K562 (cell line): ENCODE measurements around the gene LIF. TPM values are rescaled to one million over a fixed set of nuclear protein-coding genes. Genes with fewer than 3 reads are reported as not detected.

Experiments
- ATAC-seq: fragments of 200-7000 bp; cut with Tn5 transposase; 3 replicates; pipeline ENCODE4 v1.9.1; 2020; ENCODE audit warnings: moderate library complexity
- BruUV-seq: library from RNA; stranded (reverse); fragments of 400-500 nt; replicated peaks from 2 replicates; lab custom pipeline; 2021; lab: Mats Ljungman, UMichigan
- CTCF ChIA-PET: fragments of 300-600 bp; formaldehyde crosslinking; extraction: SDS; loops from one replicate; lab custom pipeline; 2021; ENCODE audit warnings: low intra/inter-chr PET ratio; lab: Yijun Ruan, JAX
- POLR2A ChIA-PET: fragments of 300-600, 350-650 bp; sonication (Branson Sonifier 250); formaldehyde crosslinking; extraction: SDS; loops from one replicate; lab custom pipeline; 2021; ENCODE audit warnings: antibody characterized with exemption, inconsistent platforms; lab: Yijun Ruan, JAX
- DNase-seq, 4 experiments: peaks; one replicate each; pipeline versions ENCODE4 v3.0.0 to v3.0.0-alpha.2; 2011 to 2018; ENCODE audit warnings: low spot score in 3 of 4, mixed read lengths in 3 of 4; ENCODE audit errors: extremely low read depth in 1 of 4
- FAIRE-seq: peaks from 2 replicates; lab custom pipeline; 2011; peaks lifted over from hg19 to GRCh38; lab: Jason Lieb, UNC
- H2AFZ ChIP-seq: 2 replicates; pipeline ENCODE4 v1.6.0; 2011; ENCODE audit warnings: low read depth, low read length, control low read depth, inconsistent platforms
- H3K27ac ChIP-seq: fragments of 200-600 bp; 3 replicates; pipeline ENCODE4 v1.8.0; 2011; ENCODE audit warnings: low read depth, mild to moderate bottlenecking, control low read depth, inconsistent platforms, low read length, moderate library complexity, mixed read lengths; ENCODE audit errors: extremely low read depth
- H3K27me3 ChIP-seq, 2 experiments: fragments of 300-600 bp in 1 of 2; 2 replicates in 1 of 2; 3 replicates in 1 of 2; pipeline versions ENCODE4 v1.6.0 to v1.8.0; 2011; ENCODE audit warnings: inconsistent platforms in 2 of 2, low read length in 2 of 2, mild to moderate bottlenecking in 1 of 2, mixed read lengths in 1 of 2, moderate library complexity in 1 of 2; ENCODE audit not compliant: control insufficient read depth in 2 of 2, insufficient read depth in 2 of 2
- H3K36me3 ChIP-seq: fragments of 300-600 bp; 3 replicates; pipeline ENCODE4 v1.8.0; 2011; ENCODE audit warnings: mild to moderate bottlenecking, low read length, inconsistent platforms; ENCODE audit not compliant: control insufficient read depth, insufficient read depth
- H3K4me1 ChIP-seq, 2 experiments: fragments of 200-600 bp in 1 of 2; replicated peaks in 1 of 2; 2 replicates in 1 of 2; 3 replicates in 1 of 2; pipeline versions ENCODE4 v1.5.1 to v1.8.0; 2011; ENCODE audit warnings: inconsistent platforms in 2 of 2, low read length in 2 of 2, mild to moderate bottlenecking in 1 of 2, mixed read lengths in 1 of 2, moderate library complexity in 1 of 2; ENCODE audit not compliant: control insufficient read depth in 2 of 2, insufficient read depth in 2 of 2
- H3K4me2 ChIP-seq: 2 replicates; pipeline ENCODE4 v1.6.1; 2011; ENCODE audit warnings: low read length, control low read depth, inconsistent platforms, mixed read lengths; ENCODE audit not compliant: insufficient read depth
- H3K4me3 ChIP-seq: fragments of 200-600 bp; sonication (generic), shearing (Covaris generic); 2 replicates; pipeline ENCODE4 v1.5.1; 2016; ENCODE audit warnings: control low read depth, inconsistent platforms
- H3K79me2 ChIP-seq: fragments of 200-600 bp; 3 replicates; pipeline ENCODE4 v1.8.0; 2011; ENCODE audit warnings: low read length, inconsistent platforms; ENCODE audit not compliant: control insufficient read depth, insufficient read depth
- H3K9ac ChIP-seq, 2 experiments: 2 replicates each; pipeline versions ENCODE4 v1.6.0 to v1.6.1; 2011; ENCODE audit warnings: low read depth in 2 of 2, low read length in 2 of 2, control low read depth in 1 of 2, inconsistent platforms in 1 of 2, mild to moderate bottlenecking in 1 of 2, mixed read lengths in 1 of 2; ENCODE audit not compliant: insufficient read depth in 1 of 2
- H3K9me1 ChIP-seq: one replicate; pipeline ENCODE4 v1.6.0; 2011; ENCODE audit warnings: inconsistent platforms, mild to moderate bottlenecking, low read length, moderate library complexity; ENCODE audit not compliant: control insufficient read depth, insufficient read depth
- H3K9me3 ChIP-seq: replicated peaks from 2 replicates; pipeline ENCODE4 v1.5.1; 2011; ENCODE audit warnings: low read depth, low read length, inconsistent platforms; ENCODE audit not compliant: control insufficient read depth, insufficient read depth
- H4K20me1 ChIP-seq: replicated peaks from 2 replicates; pipeline ENCODE4 v1.6.1; 2011; ENCODE audit warnings: low read length, inconsistent platforms, mixed read lengths; ENCODE audit not compliant: control insufficient read depth, insufficient read depth
- CBFA2T3 ChIP-seq: fragments of 450-650 bp; IDR thresholded peaks from 2 replicates; pipeline ENCODE4 v1.6.1; 2017
- CREB3L1 ChIP-seq: fragments of 450-650 bp; IDR thresholded peaks from 2 replicates; pipeline ENCODE4 v1.6.1; 2014; ENCODE audit warnings: low read depth, mild to moderate bottlenecking, moderate library complexity, borderline replicate concordance
- EP400 ChIP-seq: fragments of 450-650 bp; IDR thresholded peaks from 2 replicates; pipeline ENCODE4 v1.6.1; 2017; ENCODE audit warnings: antibody characterized with exemption, mild to moderate bottlenecking, moderate library complexity
- IRF2 ChIP-seq: sonication (generic); formaldehyde crosslinking; IDR thresholded peaks from 2 replicates; pipeline ENCODE4 v1.8.1; 2022; ENCODE audit warnings: mild to moderate bottlenecking, missing genetic modification reagents
- JUNB ChIP-seq: fragments of 450-650 bp; formaldehyde crosslinking; conservative IDR thresholded peaks from 2 replicates; pipeline ENCODE4 v1.4.0; 2020; ENCODE audit warnings: mild to moderate bottlenecking
- MBD1 ChIP-seq: fragments of 250-450 bp; sonication (Bioruptor Pico); IDR thresholded peaks from 2 replicates; pipeline ENCODE4 v1.8.0; 2022; ENCODE audit warnings: inconsistent platforms
- MEIS2 ChIP-seq: fragments of 450-650 bp; IDR thresholded peaks from 2 replicates; pipeline ENCODE4 v1.6.1; 2014; ENCODE audit warnings: mild to moderate bottlenecking; ENCODE audit not compliant: partially characterized antibody
- POLR2AphosphoS2 ChIP-seq: IDR thresholded peaks from 2 replicates; pipeline ENCODE4 v1.6.1; 2012; ENCODE audit warnings: low read length, improper control_type of control experiment
- POLR2B ChIP-seq: fragments of 450-650 bp; IDR thresholded peaks from 2 replicates; pipeline ENCODE4 v1.6.1; 2018; ENCODE audit warnings: low read depth; ENCODE audit not compliant: partially characterized antibody
- ZBTB11 ChIP-seq, 3 experiments: fragments of 200-800 bp in 1 of 3; fragments of 250-450 bp in 1 of 3; fragments of 450-650 bp in 1 of 3; sonication (Bioruptor Pico) in 1 of 3; sonication (Bioruptor generic) in 1 of 3; formaldehyde crosslinking in 1 of 3; IDR thresholded peaks; 2 replicates each; pipeline versions ENCODE4 v1.6.1 to v1.8.0; 2016 to 2022; ENCODE audit warnings: mild to moderate bottlenecking in 2 of 3, missing genetic modification characterization in 2 of 3, missing compliant biosample characterization in 1 of 3, moderate library complexity in 1 of 3
- ZC3H4 ChIP-seq: sonication (generic); formaldehyde crosslinking; IDR thresholded peaks from 2 replicates; pipeline ENCODE4 v1.9.0; 2021; ENCODE audit warnings: missing genetic modification reagents, borderline replicate concordance
- ZNF263 ChIP-seq: sonication (generic); formaldehyde crosslinking; IDR thresholded peaks from 2 replicates; pipeline ENCODE4 v1.8.0; 2022; ENCODE audit warnings: mild to moderate bottlenecking, missing genetic modification reagents, borderline replicate concordance
- WGBS: fragments of 100-300 bp; shearing (Covaris generic); methylation state at CpG from one replicate; pipeline ENCODE4 v1.1.6; 2016; ENCODE audit warnings: low coverage, mixed read lengths; ENCODE audit not compliant: insufficient coverage; ENCODE audit errors: missing lambda C conversion rate; 5-methylcytosine and 5-hydroxymethylcytosine counted together
- in situ Hi-C: fragments of 300-500 bp; cut with MboI; formaldehyde crosslinking; loops from 4 replicates; pipeline ENCODE4 v1.15.0; 2018; ENCODE audit warnings: inconsistent platforms, mixed read lengths
- intact Hi-C: fragments of 100-400 bp; cut with micrococcal nuclease; formaldehyde crosslinking; loops from 2 replicates; pipeline ENCODE4 v1.14.2; 2022
- polyA plus RNA-seq, 8 experiments: library from polyadenylated mRNA; depleted of rRNA in 4 of 8; stranded (reverse) in 5 of 8; unstranded in 3 of 8; fragments of >200 nt; fragmentation: Nextera tagmentation in 2 of 8; fragmentation: Illumina TruSeq in 1 of 8; extraction: Ambion mirVana in 2 of 8; extraction: Trizol in 1 of 8; gene quantifications; 2 replicates each; pipeline versions ENCODE4 v1.2.1 to v1.2.3, GENCODE V29; 2011 to 2014; ENCODE audit warnings: inconsistent platforms in 1 of 8, missing spikeins in 1 of 8
- total RNA-seq, 7 experiments: library from RNA; depleted of rRNA in 6 of 7; stranded (reverse); fragments of >200 nt in 6 of 7; fragmentation: Illumina TruSeq in 2 of 7; extraction: Trizol in 2 of 7; gene quantifications; 2 replicates each; pipeline versions ENCODE4 v1.2.1 to v1.2.3, GENCODE V29; 2011 to 2021; ENCODE audit warnings: low replicate concordance in 1 of 7

The LIF gene
- total and polyA plus RNA-seq, 9 of the 15 experiments (the other 6 are each of a cell fraction or from before 2014, with no cell fraction given) = 0.05 to 0.39 (median 0.18) TPM; not detected in 3

- peak; percentile 96 for FAIRE-seq
- TF ChIP-seq IRF2 (CRISPR knock-in tag) (no peak), POLR2AphosphoS2 (no peak), ZBTB11 (CRISPR knock-in tag; IDR thresholded peaks at IDR 0.05) (peak in 1 of 3 experiments; percentile 67; a peak in 2 of 6 replicates), MBD1 (CRISPR knock-in tag) (no peak), JUNB (CRISPR knock-in tag) (0 out of 2 replicates have a peak, but pooled peaks have one; percentile 42), POLR2B (peak; percentile 27), ZC3H4 (CRISPR knock-in tag) (no peak), ZNF263 (no peak), CREB3L1 (peak; percentile 92), CBFA2T3 (peak; percentile 74), EP400 (peak; percentile 77), MEIS2 (peak; percentile 75)
These were observed 37.6 kb downstream of the LIF start for GRCh38 chr22:30208631-30209603.

More at GRCh38 chr22:30208631-30209603, 37.6 kb downstream of the LIF start:
- Histone ChIP-seq H3K4me3 (no peak overlapping the region), H4K20me1 (no peaks in the 10 kb centered on the region), H3K9ac (peak overlapping the region; percentile 68 to 72; a peak in 3 of 4 replicates), H3K4me1 (peaks cover 25 to 28% of the 10 kb centered on the region in 2 experiments), H3K36me3 (no peaks in the 10 kb centered on the region), H3K9me1 (no peaks in the 10 kb centered on the region), H3K79me2 (no peaks in the 10 kb centered on the region), H3K4me2 (peak overlapping the region; percentile 55), H3K27ac (peak overlapping the region; percentile 85), H2AFZ (peak overlapping the region; percentile 93), H3K27me3 (no peaks in the 10 kb centered on the region), H3K9me3 (no peaks in the 10 kb centered on the region)
- DNase-seq (peak; percentile 84 to 86 (median 84)), ATAC-seq (peak; percentile 92)
- in situ Hi-C loops (no loop called here), intact Hi-C loops (no loop called here)
- BruUV-seq = no TSS peak
- 11% methylated on average over 23 of the region's 26 CpGs for whole genome bisulfite sequencing
- POLR2A ChIA-PET = interaction anchor here (0.7 to 1.0 kb wide), 2 partner anchors 9 to 13 kb away, joined by 3 to 4 read pairs; no protein-coding TSS in a partner anchor
- CTCF ChIA-PET = interaction anchor here (0.7 kb wide), 1 partner anchor 97 kb away, joined by 3 read pairs; no protein-coding TSS in a partner anchor
